CD4-positive, CD25-positive, alpha-beta regulatory T cell (primary cell): ENCODE measurements around the gene PPDPF. TPM values are rescaled to one million over a fixed set of nuclear protein-coding genes. Genes with fewer than 3 reads are reported as not detected.

ENCODE experiments used
- ATAC-seq, 2 donors: fragments of 150-1000 bp; cut with Tn5 transposase; one replicate each; pipeline ENCODE4 v1.10.0; 2021; ENCODE audit warnings: low read depth in 2 of 2, moderate number of reproducible peaks in 2 of 2, moderate library complexity in 1 of 2
- DNase-seq, 3 donors: peaks; one replicate each; pipeline versions ENCODE4 v3.0.0 to v3.0.0-alpha.2; 2012 to 2022; ENCODE audit warnings: mixed read lengths in 1 of 3
- H3K27ac ChIP-seq: one replicate; pipeline ENCODE4 v1.7.0; 2013; ENCODE audit warnings: mild to moderate bottlenecking, low read length; ENCODE audit not compliant: insufficient read depth, poor library complexity, severe bottlenecking
- H3K27me3 ChIP-seq: one replicate; pipeline ENCODE4 v1.7.0; 2013; ENCODE audit warnings: low read length; ENCODE audit not compliant: control insufficient read depth, insufficient read depth
- H3K36me3 ChIP-seq: one replicate; pipeline ENCODE4 v1.7.0; 2013; ENCODE audit warnings: mild to moderate bottlenecking, low read length, moderate library complexity; ENCODE audit not compliant: control insufficient read depth, insufficient read depth
- H3K4me1 ChIP-seq: 2 replicates; pipeline ENCODE4 v1.7.0; 2013; ENCODE audit warnings: mild to moderate bottlenecking, low read length; ENCODE audit not compliant: insufficient read depth, control insufficient read depth, poor library complexity, severe bottlenecking
- H3K4me3 ChIP-seq: one replicate; pipeline ENCODE4 v1.7.0; 2013; ENCODE audit warnings: low read depth, mild to moderate bottlenecking, low read length, moderate library complexity
- H3K9me3 ChIP-seq, 2 experiments: 1 replicate in 1 of 2; 2 replicates in 1 of 2; pipeline ENCODE4 v1.7.0; 2013; ENCODE audit warnings: low read length in 2 of 2, mild to moderate bottlenecking in 1 of 2, moderate library complexity in 1 of 2; ENCODE audit not compliant: control insufficient read depth in 2 of 2
- H3K27ac Mint-ChIP-seq, 3 donors: one replicate each; pipeline ENCODE4 v1.8.0; 2020 to 2022; ENCODE audit warnings: mild to moderate bottlenecking in 3 of 3, mixed read lengths in 3 of 3, moderate library complexity in 2 of 3
- H3K27me3 Mint-ChIP-seq: one replicate; pipeline ENCODE4 v1.8.0; 2022; ENCODE audit warnings: mild to moderate bottlenecking, mixed read lengths
- H3K36me3 Mint-ChIP-seq: one replicate; pipeline ENCODE4 v1.8.0; 2020; ENCODE audit warnings: mixed read lengths
- H3K4me1 Mint-ChIP-seq, 4 donors: one replicate each; pipeline ENCODE4 v1.8.0; 2020 to 2022; ENCODE audit warnings: mixed read lengths in 4 of 4, mild to moderate bottlenecking in 1 of 4
- H3K4me3 Mint-ChIP-seq, 4 donors: one replicate each; pipeline ENCODE4 v1.8.0; 2020 to 2022; ENCODE audit warnings: mild to moderate bottlenecking in 4 of 4, mixed read lengths in 4 of 4, moderate library complexity in 3 of 4
- H3K9me3 Mint-ChIP-seq, 7 donors: one replicate each; pipeline ENCODE4 v1.8.0; 2020 to 2022; ENCODE audit warnings: mixed read lengths in 7 of 7, mild to moderate bottlenecking in 3 of 7, moderate library complexity in 2 of 7
- polyA plus RNA-seq, 4 donors: library from polyadenylated mRNA; unstranded; fragments of 300-500 nt; fragmentation: Illumina TruSeq; gene quantifications; one replicate each; pipeline ENCODE4 v1.2.3, GENCODE V29; 2021
- total RNA-seq: library from RNA; stranded (reverse); gene quantifications from one replicate; pipeline ENCODE4 v1.2.3, GENCODE V29; 2022

Gene PPDPF
- total and polyA plus RNA-seq, 5 donors from 2014 or later = 75.8 to 155 (median 93.3) TPM

GRCh38 chr20:63521602-63522001, 1.0 kb downstream of the PPDPF start:
- Mint-ChIP-seq H3K4me1 (peaks cover 4 to 26% (median 8%) of the 10 kb centered on the region in 4 donors), H3K4me3 (peak overlapping the region; percentile 63 to 89 (median 84)), H3K36me3 (peaks cover 13% of the 10 kb centered on the region), H3K27me3 (peaks cover 5% of the 10 kb centered on the region), H3K27ac (peak overlapping the region in 2 of 3 donors; percentile 63 to 79), H3K9me3 (peaks cover 0 to 3% (median 2%) of the 10 kb centered on the region in 7 donors)
- no peak for DNase-seq
- H3K27ac ChIP-seq = peak overlapping the region; percentile 79
- H3K9me3 ChIP-seq = no peaks in the 10 kb centered on the region
- peaks cover 10% of the 10 kb centered on the region for H3K36me3 ChIP-seq
- peaks cover 24% of the 10 kb centered on the region for H3K4me1 ChIP-seq
- no peaks in the 10 kb centered on the region for H3K27me3 ChIP-seq
- ATAC-seq = no peak
- peak overlapping the region; percentile 37 for H3K4me3 ChIP-seq

DNA sequence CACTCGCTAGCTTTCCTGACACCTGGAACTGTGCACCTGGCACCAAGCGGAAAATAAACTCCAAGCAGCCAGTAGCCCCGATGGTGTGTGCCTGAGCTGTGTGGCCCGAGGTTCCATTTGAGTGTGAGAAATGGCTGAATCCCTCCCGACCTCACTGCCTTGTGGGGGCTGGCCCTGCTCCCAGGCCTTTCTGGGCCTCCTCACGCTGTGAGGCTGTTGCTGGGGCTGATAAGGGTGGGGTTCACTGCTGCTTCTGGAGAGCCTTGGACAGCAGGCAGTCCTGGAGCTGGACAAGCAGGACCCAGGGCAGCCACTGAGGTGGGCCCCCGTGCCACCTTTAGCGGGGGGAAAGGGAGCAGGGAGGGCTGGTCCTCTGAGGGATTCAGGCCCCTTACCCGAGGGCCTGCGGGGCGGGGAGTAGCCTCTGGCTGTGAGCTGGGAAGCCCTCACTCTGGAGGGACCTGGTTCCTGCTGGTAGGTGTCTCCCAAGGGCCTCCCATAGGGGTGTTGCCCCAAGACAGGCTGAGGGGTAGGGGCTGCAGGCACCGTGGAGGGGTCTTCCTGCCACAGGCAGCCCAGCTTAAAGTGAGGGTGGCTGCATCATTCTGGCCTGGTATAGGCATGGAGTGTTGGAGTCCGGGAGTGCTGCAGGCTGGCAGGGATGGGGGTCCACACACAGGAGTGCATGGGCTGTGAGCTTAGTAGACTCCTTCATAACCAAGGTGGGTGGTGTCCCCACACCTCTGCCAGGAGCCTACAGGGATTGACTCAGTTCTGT, 1.7 kb downstream of the PPDPF start:
- Histone ChIP-seq H3K27ac (peak overlapping the region; percentile 14), H3K4me1 (peaks cover 24% of the 10 kb centered on the region), H3K27me3 (no peaks in the 10 kb centered on the region), H3K9me3 (no peaks in the 10 kb centered on the region), H3K4me3 (no peak overlapping the region), H3K36me3 (peaks cover 10% of the 10 kb centered on the region)
- DNase-seq = no peak
- H3K36me3 Mint-ChIP-seq = peaks cover 13% of the 10 kb centered on the region
- peaks cover 0 to 3% (median 2%) of the 10 kb centered on the region in 7 donors for H3K9me3 Mint-ChIP-seq
- peaks cover 5% of the 10 kb centered on the region for H3K27me3 Mint-ChIP-seq
- peak overlapping the region in 1 of 3 donors; percentile 76 for H3K27ac Mint-ChIP-seq
- peak overlapping the region; percentile 70 to 89 (median 76) for H3K4me3 Mint-ChIP-seq
- H3K4me1 Mint-ChIP-seq = peaks cover 4 to 26% (median 10%) of the 10 kb centered on the region in 4 donors
- ATAC-seq = no peak

- Histone ChIP-seq H3K36me3 (peaks cover 10% of the 10 kb centered on the region), H3K27me3 (no peaks in the 10 kb centered on the region), H3K9me3 (no peaks in the 10 kb centered on the region), H3K4me1 (peaks cover 24% of the 10 kb centered on the region), H3K4me3 (no peak overlapping the region), H3K27ac (peak overlapping the region; percentile 14)
- peaks cover 0 to 3% (median 2%) of the 10 kb centered on the region in 7 donors for H3K9me3 Mint-ChIP-seq
- peak overlapping the region in 1 of 3 donors; percentile 86 for H3K27ac Mint-ChIP-seq
- peaks cover 4 to 24% (median 10%) of the 10 kb centered on the region in 4 donors for H3K4me1 Mint-ChIP-seq
- peaks cover 13% of the 10 kb centered on the region for H3K36me3 Mint-ChIP-seq
- DNase-seq (no peak), ATAC-seq (no peak)
- H3K4me3 Mint-ChIP-seq = peak overlapping the region; percentile 32 to 89 (median 70)
- peaks cover 9% of the 10 kb centered on the region for H3K27me3 Mint-ChIP-seq
Observed at GRCh38 chr20:63522981-63523611, 2.5 kb downstream of the PPDPF start.

GRCh38 chr20:63525185-63525584, 4.6 kb downstream of the PPDPF start:
- Histone ChIP-seq H3K27ac (no peak overlapping the region), H3K36me3 (peaks cover 10% of the 10 kb centered on the region), H3K4me1 (peaks cover 16% of the 10 kb centered on the region), H3K9me3 (no peaks in the 10 kb centered on the region), H3K27me3 (no peaks in the 10 kb centered on the region), H3K4me3 (no peak overlapping the region)
- peaks cover 0 to 3% (median 2%) of the 10 kb centered on the region in 7 donors for H3K9me3 Mint-ChIP-seq
- H3K27me3 Mint-ChIP-seq = peaks cover 10% of the 10 kb centered on the region
- H3K27ac Mint-ChIP-seq = peak overlapping the region in 1 of 3 donors; percentile 26
- ATAC-seq = no peak
- H3K36me3 Mint-ChIP-seq = peaks cover 13% of the 10 kb centered on the region
- DNase-seq = no peak
- H3K4me1 Mint-ChIP-seq = peaks cover 4 to 23% (median 11%) of the 10 kb centered on the region in 4 donors
- H3K4me3 Mint-ChIP-seq = peak overlapping the region in 3 of 4 donors; percentile 48 to 81 (median 67)

GRCh38 chr20:63525971-63526370, 5.4 kb downstream of the PPDPF start:
- Histone ChIP-seq H3K4me3 (no peak overlapping the region), H3K4me1 (peaks cover 16% of the 10 kb centered on the region), H3K27ac (no peak overlapping the region), H3K36me3 (peaks cover 10% of the 10 kb centered on the region), H3K9me3 (no peaks in the 10 kb centered on the region), H3K27me3 (no peaks in the 10 kb centered on the region)
- Mint-ChIP-seq H3K27ac (no peak overlapping the region), H3K36me3 (peaks cover 13% of the 10 kb centered on the region), H3K9me3 (peaks cover 0 to 3% (median 2%) of the 10 kb centered on the region in 7 donors), H3K4me3 (peak overlapping the region in 2 of 4 donors; percentile 61 to 81), H3K27me3 (peaks cover 10% of the 10 kb centered on the region), H3K4me1 (peaks cover 4 to 23% (median 11%) of the 10 kb centered on the region in 4 donors)
- DNase-seq = no peak
- no peak for ATAC-seq

DNA sequence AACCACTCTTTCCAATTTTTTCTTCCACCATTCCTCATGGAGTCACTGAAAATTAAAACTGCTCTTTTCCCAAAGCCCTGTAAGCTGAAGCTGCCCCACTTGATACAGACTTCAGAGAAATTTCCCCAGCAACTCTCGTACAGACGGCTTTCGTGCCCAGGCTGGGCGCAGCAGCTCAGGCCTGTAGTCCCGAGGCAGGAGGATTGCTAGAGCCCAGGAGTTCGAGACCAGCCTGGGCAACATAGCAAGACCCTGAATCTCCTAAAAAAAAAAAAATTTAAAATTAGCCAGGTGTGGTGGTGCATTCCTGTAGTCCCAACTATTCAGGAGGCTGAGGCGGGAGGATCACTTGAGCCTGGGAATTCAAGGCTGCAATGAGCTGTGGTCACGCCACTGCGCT, 6.6 kb downstream of the PPDPF start:
- ATAC-seq (no peak), DNase-seq (no peak)
- H3K4me3 ChIP-seq = no peak overlapping the region
- no peaks in the 10 kb centered on the region for H3K9me3 ChIP-seq
- Mint-ChIP-seq H3K36me3 (peaks cover 13% of the 10 kb centered on the region), H3K4me1 (peaks cover 4 to 20% (median 13%) of the 10 kb centered on the region in 4 donors), H3K9me3 (peaks cover 0 to 3% (median 2%) of the 10 kb centered on the region in 7 donors), H3K27ac (peak overlapping the region in 2 of 3 donors; percentile 4 to 35), H3K27me3 (peaks cover 10% of the 10 kb centered on the region), H3K4me3 (peak overlapping the region in 1 of 4 donors; percentile 61)
- peaks cover 6% of the 10 kb centered on the region for H3K4me1 ChIP-seq
- no peaks in the 10 kb centered on the region for H3K27me3 ChIP-seq
- no peak overlapping the region for H3K27ac ChIP-seq
- H3K36me3 ChIP-seq = peaks cover 10% of the 10 kb centered on the region

GRCh38 chr20:63529180-63529860, 8.8 kb downstream of the PPDPF start:
- ATAC-seq (no peak), DNase-seq (no peak)
- H3K27me3 ChIP-seq = no peaks in the 10 kb centered on the region
- Mint-ChIP-seq H3K36me3 (peaks cover 3% of the 10 kb centered on the region), H3K9me3 (no peaks in the 10 kb centered on the region), H3K4me3 (peak overlapping the region in 1 of 4 donors; percentile 44), H3K4me1 (peaks cover 4 to 12% (median 8%) of the 10 kb centered on the region in 4 donors), H3K27me3 (peaks cover 10% of the 10 kb centered on the region), H3K27ac (peak overlapping the region in 1 of 3 donors; percentile 38)
- H3K27ac ChIP-seq = no peak overlapping the region
- no peaks in the 10 kb centered on the region for H3K9me3 ChIP-seq
- H3K4me3 ChIP-seq = no peak overlapping the region
- H3K36me3 ChIP-seq = no peaks in the 10 kb centered on the region
- no peaks in the 10 kb centered on the region for H3K4me1 ChIP-seq
